SW480 (cell line): ENCODE data around the gene ADAM23.
A peak's percentile ranks its signal among the peaks of the same experiment; 100 is the strongest.

Experiments
- DNase-seq: peaks from one replicate; pipeline ENCODE4 v3.0.0-alpha.2; 2016; ENCODE audit warnings: low spot score

Gene ADAM23

GRCh38 chr2:206502729-206503128, 59.4 kb downstream of the ADAM23 start:
- no peak for DNase-seq

- no peak for DNase-seq
Measured at GRCh38 chr2:206511283-206511682, 68.0 kb downstream of the ADAM23 start.

GRCh38 chr2:206512999-206513398, 69.7 kb downstream of the ADAM23 start:
- no peak for DNase-seq

- no peak for DNase-seq
Measured at GRCh38 chr2:206515580-206515979, 72.2 kb downstream of the ADAM23 start.

- no peak for DNase-seq
Measured at GRCh38 chr2:206518997-206519396, 75.7 kb downstream of the ADAM23 start.

DNA sequence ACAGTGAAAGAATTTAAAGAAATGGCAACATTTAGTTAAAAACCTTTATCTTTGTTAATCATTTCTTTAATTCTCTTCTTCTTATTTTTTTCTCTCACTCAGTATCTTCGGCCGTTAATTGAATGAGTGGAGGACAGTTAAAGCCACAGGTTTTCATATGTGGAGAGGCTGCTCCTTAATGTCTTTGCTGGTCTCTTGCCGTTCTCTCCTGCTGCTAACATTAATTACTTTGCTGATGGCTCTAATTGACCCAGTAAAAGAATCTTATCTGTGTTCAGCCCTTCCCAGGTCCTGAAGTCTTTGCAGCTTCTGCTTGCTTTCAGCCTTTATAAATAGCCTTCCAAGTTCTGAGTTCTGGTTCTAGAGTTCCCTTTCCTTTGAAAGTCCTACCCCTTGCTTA, 77.1 kb downstream of the ADAM23 start:
- DNase-seq, result no peak

DNA sequence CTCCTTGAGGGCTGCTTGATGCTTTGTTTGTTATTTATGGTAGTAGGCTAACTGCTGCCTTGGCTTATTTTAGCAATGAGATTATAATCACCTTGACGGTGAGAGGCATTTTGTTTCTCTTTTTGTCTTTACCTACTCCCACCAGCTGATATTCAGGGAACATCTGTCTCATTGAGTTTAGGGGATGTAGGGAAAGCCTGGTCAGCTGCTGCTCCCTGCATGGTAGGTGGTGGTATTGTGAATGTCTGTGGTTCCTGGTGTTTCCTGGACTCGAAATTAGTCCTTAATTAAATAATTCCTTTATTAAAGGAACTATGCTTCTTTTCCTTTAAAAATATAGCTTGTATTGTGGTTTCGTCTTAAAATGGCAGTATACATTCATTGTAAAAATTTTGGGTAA, 77.8 kb downstream of the ADAM23 start:
- DNase-seq, result no peak

- DNase-seq, result no peak
Measured at GRCh38 chr2:206521612-206522011, 78.3 kb downstream of the ADAM23 start.

GRCh38 chr2:206526416-206526815, 83.1 kb downstream of the ADAM23 start:
- no peak for DNase-seq

GRCh38 chr2:206527153-206527552, 83.8 kb downstream of the ADAM23 start:
- DNase-seq, result no peak

GRCh38 chr2:206530727-206531126, 87.4 kb downstream of the ADAM23 start:
- DNase-seq, result no peak

DNA sequence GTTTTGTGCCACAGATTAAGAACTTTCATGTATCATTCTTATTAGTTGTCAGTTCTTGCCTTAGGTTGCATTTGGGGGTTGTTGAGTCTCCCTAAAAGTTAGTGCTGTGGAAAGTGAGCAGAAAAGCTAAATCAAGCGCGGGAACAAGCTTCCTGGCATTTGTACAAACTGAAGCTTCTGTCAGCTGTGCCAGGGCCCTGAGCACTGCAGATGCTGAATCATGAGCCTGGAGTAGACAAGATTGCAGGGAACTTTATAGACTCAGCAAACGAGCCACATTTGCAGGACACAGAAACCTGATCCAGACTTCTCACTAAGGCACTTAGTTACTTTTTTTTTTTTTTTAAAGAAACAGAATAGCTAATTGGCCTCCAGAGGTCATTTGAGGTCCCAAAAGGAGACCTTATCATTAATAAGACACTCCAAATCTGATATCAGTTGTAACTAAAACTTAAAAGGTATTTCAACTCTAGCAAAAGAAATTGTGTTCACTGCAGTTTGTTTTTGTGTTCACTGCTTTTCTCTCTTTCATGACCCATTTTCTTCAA, 88.7 kb downstream of the ADAM23 start:
- DNase-seq, result no peak

DNA sequence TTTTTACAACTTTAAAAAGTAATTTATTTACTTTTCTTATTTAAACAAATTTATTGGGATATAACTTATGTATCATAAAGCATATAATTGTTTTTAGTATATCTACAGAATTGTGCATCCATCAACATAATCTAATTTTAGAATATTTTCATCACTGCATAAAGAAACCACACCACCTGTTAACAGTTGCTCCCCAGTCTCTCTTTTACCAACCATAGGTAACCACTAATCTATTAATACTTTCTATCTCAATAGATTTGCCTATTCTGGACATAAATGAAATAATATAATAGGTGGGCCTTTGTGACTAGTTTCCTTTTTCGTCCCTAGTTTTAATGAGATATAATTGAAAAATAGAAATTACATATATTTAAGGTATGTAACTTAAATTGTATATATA, 90.6 kb downstream of the ADAM23 start:
- DNase-seq, result no peak

GRCh38 chr2:206535260-206535986, 92.1 kb downstream of the ADAM23 start:
- no peak for DNase-seq

- no peak for DNase-seq
Measured at GRCh38 chr2:206540757-206541156, 97.4 kb downstream of the ADAM23 start.

GRCh38 chr2:206543073-206543472, 99.7 kb downstream of the ADAM23 start:
- no peak for DNase-seq

DNA sequence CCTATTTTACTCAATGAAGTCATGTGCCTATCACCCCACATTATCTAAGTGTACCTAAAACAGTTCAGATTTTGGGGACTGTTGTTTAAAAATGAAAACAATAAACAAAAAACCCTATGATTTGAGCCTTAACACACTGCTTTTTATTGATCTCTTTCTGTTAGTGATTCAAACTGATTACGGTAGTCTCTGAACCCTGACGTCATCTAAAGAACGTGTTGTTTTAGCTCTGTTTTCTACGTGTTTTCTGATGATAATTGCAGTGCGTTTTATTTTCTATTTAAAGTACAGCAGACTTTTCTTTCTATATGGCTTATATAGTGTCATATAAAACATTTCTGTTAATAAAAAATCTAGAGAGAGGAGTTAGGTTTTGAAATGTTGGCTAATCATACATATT, 105.1 kb downstream of the ADAM23 start:
- no peak for DNase-seq

GRCh38 chr2:206555721-206556120, 112.4 kb downstream of the ADAM23 start:
- DNase-seq, result no peak

DNA sequence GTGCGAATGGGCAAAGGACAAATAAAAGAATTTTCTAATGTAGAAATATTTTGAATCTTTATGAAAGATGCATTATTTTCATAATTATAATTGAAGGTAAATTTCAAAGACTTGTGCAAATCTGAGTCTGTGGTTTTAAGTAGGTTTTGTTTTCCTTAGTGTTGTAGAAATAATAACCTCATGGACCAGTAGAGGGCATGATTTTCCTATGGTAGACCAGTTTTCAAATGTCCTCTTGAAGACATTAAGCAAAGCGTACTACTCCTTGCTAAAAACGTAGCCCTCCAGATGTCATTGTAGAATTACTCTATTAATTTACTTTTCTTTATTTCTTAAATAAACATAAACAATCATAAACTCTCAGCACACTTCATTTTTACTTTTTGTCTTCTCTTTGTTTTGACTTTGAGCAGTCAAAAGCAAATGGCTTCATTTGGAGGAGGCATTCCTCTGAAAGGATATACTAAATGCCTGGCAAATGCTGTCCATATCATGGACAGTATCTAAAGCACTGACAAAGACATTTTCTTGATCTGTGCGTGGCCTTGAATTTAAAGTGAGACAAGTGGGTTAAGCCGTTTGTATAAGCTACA, 113.1 kb downstream of the ADAM23 start:
- DNase-seq, result peak; percentile 36

DNA sequence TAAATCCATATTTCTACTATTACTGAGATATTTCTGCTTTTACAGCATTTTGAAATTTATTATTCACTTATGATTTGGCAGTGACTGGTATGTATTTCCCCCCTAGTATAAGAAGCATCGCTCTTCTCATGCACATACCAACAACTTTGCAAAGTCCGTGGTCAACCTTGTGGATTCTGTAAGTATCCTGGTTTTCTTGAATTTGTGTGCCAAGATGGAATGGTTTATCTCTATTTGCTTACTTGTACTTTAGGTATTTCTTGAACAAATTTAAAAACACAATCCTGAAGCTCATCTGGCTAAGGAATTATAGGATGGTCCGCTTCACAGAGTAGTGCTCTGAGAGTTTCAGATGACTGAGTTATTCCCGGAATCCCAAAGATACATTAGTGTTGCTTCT, 114.0 kb downstream of the ADAM23 start:
- DNase-seq, result no peak

- DNase-seq, result peak; percentile 1
Measured at GRCh38 chr2:206558492-206558891, 115.2 kb downstream of the ADAM23 start.

- DNase-seq, result no peak
Measured at GRCh38 chr2:206561962-206562361, 118.6 kb downstream of the ADAM23 start.

DNA sequence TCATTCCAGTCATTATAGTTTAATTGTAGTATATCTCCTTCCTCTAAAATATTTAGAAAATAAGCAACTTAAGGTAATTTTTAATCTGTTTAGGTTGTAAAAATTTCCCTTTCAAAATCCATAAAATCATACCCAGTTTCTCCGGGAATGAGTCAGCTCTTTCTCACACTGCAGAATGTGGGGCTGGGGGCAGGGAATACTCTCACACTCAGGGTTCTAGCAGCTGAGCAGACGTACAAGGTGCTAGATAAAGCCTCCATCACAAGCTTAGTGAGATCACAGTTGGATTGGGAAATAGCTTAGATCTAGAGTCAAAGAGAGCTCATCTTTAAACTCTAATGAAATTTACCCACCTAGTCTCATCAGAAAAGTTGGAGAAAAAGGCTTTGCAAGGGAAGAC, 119.0 kb downstream of the ADAM23 start:
- DNase-seq, result no peak

- no peak for DNase-seq
Measured at GRCh38 chr2:206563374-206563773, 120.0 kb downstream of the ADAM23 start.
